SH-SY5Y (cell line): Measurements from ENCODE around the gene SIGLEC8.

Source experiments
- GATA2 ChIP-seq: IDR thresholded peaks from 2 replicates; pipeline ENCODE4 v1.6.1; 2011; ENCODE audit warnings: mild to moderate bottlenecking, low read depth, low read length
- GATA3 ChIP-seq: IDR thresholded peaks from 2 replicates; pipeline ENCODE4 v1.6.1; 2011; ENCODE audit warnings: low read depth, mild to moderate bottlenecking, low read length, moderate library complexity

SIGLEC8 gene

DNA sequence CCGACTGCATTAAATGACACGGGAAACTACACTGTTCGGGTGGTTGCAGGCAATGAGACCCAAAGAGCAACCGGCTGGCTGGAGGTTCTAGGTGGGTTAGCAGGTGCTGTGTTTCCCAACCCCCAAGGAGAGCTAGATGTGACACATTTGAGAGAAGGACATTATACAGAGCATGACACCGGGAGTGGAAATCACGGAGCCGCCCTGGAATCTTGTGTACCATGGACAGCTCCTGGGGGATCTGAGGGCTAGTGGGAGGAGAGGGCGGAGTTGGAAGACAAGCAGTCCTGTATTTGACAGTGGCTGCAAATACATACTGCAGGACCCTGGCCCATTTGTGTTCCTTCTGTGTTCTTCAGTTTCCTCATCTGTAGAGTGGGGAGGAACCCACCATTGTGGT, 22.3 kb upstream of the SIGLEC8 start:
- TF ChIP-seq GATA2 (no peak), GATA3 (no peak)

DNA sequence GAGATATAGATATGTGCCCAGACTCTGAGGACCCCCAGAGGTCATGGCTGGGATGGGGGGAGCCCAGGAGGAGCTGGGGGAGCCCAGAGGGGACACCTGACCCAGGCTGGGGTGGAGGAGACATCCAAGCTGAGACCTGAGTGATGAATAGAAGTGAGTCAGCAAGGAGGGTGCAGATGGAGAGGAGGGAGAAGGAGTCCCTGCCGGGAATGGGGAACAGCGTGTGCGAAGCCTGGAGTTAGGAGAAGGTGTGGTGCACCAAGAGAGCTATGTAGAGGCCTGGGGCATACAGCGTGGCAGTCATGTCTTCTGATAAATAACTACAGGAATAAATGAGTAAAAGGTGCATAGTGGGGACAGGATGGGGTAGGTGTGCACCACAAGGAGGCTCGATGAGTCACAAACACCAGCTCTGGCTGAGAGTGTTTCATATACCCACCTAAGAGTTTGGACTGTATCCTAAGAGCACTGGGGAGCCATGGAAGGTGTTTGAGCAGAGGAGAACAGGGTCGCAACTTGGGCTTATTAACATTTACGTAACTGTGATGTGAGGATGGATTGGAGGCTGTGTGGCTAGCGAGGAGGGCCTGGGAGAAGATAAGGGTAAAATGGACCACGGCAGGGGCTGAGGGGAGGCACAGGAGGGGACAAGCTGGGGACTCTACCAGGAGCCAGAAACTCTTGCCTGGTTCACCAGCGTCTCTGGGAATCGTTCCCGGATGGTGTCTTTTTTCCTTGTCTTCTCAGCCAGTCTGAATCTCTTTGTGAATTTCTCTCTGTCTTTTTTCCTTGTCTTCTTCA, 21.5 kb upstream of the SIGLEC8 start:
- TF ChIP-seq GATA3 = no peak
- TF ChIP-seq GATA2 = no peak

DNA sequence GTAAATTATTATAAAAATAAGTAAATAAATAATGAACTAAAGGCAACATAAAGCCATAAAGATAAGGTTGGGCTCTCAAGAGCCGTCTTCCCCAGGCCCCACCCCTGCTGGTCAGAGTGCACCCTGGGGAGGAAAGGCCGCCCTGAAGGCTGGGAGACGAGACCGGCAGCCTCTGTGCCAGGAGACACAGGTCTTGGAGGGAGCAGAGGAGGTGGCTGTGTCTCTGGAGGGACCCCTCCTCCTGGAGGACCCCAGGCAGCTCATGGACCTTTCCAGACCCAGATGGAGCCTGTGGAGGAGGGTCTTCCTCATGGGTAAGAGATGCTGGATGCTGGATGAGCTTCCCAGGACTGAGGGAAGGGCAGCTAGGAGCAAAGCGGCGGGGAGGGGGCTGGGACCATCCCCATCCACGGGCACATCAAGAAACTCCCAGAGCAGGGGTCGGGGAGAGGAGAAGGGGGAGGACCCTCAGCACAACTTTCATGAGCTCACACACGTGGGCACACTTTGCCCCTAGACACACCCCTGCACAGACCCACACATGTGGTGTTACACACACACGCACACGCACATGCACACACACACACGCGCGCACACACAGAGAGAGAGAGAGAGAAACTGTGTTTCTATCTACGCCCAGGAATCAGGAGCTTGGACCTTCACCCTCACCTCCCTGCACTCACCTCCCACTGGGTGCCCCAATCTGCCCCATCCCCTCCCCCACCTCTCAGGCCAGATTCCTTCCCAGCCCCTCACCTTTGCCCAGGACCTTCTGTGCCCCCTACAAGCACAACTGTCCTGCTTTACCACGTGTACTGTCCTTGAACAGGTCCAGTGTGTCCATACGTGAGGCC, 20.4 kb upstream of the SIGLEC8 start, which contains the start of gene CEACAM18:
Gene CEACAM18, plus strand, starts transcription at position 159 of the 854 bp plus-strand sequence.
- no peak for TF ChIP-seq GATA2
- TF ChIP-seq GATA3 = no peak

DNA sequence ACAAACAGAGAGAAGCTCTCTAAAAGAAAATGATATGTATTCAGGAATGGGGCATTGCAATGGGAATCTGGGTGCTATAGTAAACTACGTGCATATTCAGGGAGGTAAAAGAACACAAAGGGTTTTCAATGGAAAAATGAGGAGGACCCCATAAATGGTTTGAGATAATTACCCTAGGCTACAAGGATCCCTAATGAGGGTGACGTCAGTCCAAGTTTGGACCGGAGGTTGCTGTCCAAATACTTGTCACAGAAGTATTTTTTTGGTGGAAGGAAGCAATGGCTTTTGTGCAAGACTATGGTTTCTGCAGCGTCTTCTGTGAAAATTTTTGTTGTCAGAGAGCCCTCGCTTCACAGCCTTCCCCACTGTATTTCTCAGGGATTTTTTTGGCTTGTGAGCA, 19.1 kb upstream of the SIGLEC8 start:
- no peak for TF ChIP-seq GATA3

DNA sequence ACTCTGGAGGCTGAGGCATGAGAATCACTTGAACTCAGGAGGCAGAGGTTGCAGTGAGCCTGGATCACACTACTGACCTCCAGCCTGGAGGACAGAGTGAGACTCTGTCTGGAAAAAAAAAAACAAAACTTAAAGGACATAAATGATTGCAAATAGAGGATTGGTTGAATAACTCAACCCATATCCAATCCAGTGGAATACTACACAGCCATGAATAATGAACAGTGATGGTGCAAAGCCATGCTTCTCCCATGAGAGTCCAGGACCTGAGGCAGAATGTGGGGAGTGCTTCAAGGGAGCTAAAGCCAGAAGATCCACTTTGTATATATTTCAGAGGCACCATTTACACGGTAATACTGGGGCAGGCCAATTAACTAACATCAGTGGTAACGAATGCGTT, 17.9 kb upstream of the SIGLEC8 start:
- TF ChIP-seq GATA3 (no peak), GATA2 (no peak)

DNA sequence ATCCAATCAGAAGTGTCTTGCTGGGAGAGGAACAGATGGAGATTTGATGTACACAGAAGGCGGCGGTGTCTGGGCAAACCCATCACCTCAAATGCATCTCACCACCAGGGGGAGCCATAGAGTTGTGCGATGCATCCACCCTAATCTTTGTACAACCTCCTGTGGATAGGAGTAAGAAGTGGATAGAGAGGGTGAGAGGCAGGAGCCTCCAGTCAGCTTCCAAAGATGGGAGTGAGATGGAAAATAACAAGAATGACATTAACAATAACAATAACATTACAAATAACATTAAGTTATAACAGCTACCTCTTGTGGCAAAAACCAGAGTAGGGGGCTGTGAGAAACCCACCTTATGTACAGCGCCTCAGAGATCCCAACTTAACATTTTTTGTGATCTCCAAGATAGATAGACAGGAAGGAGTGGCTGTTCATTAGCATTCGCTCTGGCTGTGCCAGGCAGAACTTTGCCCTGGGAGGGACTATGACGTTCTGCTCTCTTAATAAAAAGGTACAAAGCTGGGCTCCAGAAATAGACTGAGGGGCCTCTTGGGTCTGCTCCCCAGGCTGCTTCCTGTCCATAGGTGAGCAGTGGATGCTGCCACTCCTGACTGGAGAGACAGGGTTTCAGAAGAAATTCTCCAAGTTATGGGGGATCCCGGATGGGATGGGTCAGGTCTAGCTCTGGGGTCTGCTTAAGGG, 14.9 kb upstream of the SIGLEC8 start:
- TF ChIP-seq GATA3 (no peak), GATA2 (no peak)

DNA sequence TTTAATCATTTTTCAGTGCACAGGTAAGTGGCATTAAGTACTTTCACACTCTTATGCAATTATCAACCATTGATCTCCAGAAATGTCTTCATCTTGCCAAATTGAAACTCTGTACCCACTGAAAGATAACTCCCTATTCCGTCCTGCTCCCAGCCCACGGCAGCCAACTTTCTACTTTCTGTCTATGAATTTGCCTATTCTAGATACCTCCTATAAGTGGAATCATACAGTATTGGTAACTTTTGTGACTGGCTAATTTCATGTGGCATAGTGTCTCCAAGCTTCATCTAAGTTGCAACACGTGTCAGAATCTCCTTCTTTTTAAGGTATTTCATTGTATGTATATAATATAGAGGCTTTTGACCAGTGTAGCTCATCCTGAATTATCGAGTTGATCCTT, 14.4 kb upstream of the SIGLEC8 start:
- TF ChIP-seq GATA2 = no peak
- no peak for TF ChIP-seq GATA3

DNA sequence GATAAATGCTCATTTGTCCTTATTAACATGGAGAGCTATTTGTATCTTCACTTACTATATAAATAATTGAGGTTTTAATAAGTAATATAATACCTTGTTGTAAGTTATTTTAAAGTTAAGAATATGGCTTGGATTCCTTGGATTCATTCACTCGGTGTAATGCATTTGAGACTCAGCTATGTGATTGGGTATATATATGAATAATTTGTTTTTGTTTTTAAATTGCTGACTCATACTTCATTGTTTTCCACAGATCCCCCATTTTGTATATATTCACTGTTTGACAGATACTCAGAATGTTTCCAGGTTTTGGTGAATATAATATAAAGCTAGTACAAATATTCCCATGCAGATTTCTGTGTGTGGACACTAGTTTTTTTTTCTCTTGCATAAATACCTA, 13.3 kb upstream of the SIGLEC8 start:
- TF ChIP-seq GATA3 (no peak), GATA2 (no peak)

DNA sequence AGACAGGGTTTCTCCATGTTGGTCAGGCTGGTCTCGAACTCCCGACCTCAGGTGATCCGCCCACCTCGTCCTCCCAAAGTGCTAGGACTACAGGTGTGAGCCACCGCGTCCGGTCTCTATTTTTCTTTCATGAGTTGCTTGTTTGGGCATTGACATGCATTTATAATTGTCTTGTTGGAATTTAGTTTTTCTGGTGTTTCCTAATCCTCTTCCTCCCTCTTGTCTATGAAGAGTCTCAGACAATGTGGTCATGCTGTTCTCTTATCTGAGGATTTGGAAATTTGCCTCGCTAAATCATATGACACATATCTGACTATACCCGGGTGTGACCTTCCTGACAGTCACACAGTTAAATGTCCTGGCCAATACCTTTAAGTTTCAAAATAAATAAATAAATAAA, 12.7 kb upstream of the SIGLEC8 start:
- TF ChIP-seq GATA3 (no peak), GATA2 (no peak)

DNA sequence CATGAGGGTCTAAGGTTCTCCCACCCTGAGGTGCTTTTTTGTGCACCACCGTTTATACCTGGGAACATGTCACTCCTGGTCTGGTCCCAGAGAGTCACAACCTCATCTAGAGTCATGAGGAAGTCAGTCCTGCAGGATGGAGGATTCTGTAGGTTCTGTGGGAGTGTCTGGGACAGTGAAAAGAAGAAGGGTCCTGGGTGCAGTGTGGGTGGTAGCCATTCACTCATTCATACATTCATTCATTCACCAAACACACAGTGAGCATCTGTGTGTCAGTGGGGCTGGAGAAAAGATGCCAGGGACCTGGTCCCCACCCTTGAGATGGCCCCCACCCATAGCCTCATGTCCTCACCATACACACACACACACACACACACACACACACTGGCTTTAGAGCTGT, 11.4 kb upstream of the SIGLEC8 start:
- no peak for TF ChIP-seq GATA2
- TF ChIP-seq GATA3 = no peak

DNA sequence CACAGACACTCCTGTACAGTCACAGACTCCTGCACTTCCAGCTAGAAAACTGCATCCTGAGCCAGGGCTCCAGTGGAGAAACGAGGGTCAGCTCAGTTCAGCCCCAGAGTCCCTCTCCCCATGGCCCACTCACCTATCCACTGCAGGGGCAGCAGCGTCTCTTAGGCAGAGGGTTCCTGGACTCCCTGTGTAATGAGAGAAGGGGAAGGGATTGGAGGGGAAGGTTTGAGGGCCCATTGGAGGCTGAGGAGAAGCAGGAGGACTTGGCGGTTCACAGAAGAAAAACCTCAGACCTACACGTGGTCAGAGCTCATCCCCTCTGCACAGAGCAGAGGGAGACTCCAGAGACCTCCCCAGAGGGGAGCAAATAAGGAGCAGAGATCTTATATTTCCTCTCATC, 10.9 kb upstream of the SIGLEC8 start:
- no peak for TF ChIP-seq GATA3
- no peak for TF ChIP-seq GATA2

DNA sequence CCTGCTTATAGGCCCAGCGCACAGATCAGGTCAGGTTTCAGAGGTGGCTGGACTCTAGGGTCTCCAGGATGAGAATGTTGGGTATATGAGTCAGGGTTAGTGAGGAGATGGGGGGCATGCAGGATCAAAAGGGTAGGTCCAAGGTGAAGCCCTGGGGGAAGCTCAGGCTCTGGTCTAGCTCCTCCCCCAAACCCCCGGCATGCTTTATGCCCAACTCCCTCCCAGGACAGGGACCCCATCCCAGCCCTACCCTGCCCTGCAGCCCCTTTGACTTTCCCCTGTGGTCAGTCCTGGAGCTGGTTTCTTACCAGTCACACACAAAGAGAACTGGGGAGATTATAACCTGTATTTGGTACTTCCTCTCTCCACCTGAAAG, 10.3 kb upstream of the SIGLEC8 start:
- TF ChIP-seq GATA3 (no peak), GATA2 (no peak)

DNA sequence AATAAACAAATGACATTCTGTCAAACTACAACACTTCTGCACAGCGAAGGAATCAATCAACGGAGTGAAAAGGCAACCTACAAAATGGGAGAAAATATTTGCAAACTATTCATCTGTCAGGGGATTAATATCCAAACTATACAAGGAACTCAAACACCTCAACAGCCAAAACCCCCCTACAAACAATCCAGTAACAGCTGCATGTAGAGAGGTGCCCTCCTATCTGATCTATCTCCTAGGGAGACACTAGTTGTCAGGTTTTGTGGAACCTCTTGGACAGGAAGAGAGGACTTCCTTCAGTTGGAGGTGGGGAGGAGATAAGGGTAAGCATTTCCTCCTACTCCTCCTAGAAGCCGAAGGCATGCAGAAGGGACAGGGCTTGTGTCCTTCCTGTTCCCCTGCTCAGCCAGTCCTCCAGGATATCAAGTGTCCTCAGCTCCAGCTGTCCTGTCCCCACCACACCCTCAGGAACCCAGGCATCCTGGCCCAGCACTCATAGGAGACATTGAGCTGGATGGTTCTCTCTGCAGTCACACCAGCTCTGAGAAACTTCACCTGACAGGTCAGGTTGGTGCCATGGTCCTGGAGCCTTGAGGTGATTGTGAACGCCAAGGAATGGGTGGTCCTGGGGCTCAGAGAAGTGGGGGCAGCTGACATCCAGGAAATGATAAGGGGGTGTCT, 9.8 kb upstream of the SIGLEC8 start:
- TF ChIP-seq GATA2 (no peak), GATA3 (no peak)

DNA sequence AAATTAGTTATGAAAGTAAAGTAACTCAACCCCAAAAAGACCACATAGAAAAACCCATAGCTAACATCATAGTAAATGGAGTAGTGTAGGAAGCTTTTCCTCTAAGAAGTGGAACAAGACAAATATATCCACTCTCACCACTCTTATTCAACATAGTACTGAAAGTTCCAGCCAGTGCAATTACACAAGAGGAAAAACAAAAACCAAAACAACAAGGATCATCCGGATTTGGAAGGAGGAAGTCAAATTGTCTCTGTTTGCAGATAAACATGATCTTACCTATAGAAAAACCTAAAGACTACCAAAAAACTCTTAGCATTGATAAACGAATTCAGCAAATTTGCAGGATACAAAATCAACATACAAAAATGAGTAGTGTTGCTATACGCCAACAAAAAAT, 8.5 kb upstream of the SIGLEC8 start:
- TF ChIP-seq GATA3 (no peak), GATA2 (no peak)
